PC-9 (cell line): ENCODE results near the gene UBE2D1.

ENCODE experiments used
- EZH2 ChIP-seq: fragments of 200-600 bp; sonication (generic); IDR thresholded peaks from 2 replicates; pipeline ENCODE4 v1.8.0; 2017; ENCODE audit warnings: antibody characterized with exemption, low read depth
- TF ChIP-seq, protein P1 (sequence below): fragments of 200-600 bp; sonication (generic); conservative IDR thresholded peaks from 2 replicates; pipeline ENCODE4 v1.6.1; 2017; ENCODE audit warnings: mixed run types, antibody characterized with exemption, mild to moderate bottlenecking, moderate library complexity

DNA sequence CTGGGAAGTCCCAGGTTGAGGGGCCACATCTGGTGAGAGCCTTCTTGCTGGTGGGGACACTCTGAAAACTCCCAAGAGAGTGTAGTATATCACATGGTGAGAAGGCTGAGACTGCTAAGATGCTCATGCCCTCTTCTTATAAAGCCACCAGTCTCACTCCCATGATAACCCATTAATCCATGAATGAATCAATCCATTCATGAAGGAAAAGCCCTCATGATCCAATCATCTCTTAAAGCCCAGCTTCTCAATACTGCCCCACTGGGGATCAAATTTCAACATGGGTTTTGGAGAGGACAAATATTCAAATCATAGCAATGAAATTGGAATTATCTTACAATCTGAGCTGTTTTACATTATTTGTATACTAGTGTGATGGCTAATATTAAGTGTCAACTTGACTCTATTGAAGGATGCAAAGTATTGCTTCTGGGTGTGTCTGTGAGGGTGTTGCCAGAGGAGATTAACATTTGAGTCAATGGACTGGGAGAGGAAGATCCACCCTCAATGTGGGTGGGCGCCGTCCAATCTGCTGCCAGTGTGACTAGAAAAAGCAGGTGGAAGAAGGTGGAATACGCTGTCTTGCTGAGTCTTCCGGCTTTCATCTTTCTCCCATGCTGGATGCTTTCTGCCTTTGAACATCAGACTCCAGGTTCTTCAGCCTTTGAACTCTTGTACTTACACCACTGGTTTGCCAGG lies 14.3 kb upstream of the UBE2D1 start:
- TF ChIP-seq, protein P1, sequence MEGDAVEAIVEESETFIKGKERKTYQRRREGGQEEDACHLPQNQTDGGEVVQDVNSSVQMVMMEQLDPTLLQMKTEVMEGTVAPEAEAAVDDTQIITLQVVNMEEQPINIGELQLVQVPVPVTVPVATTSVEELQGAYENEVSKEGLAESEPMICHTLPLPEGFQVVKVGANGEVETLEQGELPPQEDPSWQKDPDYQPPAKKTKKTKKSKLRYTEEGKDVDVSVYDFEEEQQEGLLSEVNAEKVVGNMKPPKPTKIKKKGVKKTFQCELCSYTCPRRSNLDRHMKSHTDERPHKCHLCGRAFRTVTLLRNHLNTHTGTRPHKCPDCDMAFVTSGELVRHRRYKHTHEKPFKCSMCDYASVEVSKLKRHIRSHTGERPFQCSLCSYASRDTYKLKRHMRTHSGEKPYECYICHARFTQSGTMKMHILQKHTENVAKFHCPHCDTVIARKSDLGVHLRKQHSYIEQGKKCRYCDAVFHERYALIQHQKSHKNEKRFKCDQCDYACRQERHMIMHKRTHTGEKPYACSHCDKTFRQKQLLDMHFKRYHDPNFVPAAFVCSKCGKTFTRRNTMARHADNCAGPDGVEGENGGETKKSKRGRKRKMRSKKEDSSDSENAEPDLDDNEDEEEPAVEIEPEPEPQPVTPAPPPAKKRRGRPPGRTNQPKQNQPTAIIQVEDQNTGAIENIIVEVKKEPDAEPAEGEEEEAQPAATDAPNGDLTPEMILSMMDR = no peak
- no peak for TF ChIP-seq EZH2
